D721Med (cell line): ENCODE results near the gene PMEPA1.

ENCODE experiments used
- DNase-seq: peaks from one replicate; pipeline ENCODE4 v3.0.0; 2011; ENCODE audit warnings: low spot score; ENCODE audit not compliant: insufficient read length
- FAIRE-seq: peaks from 2 replicates; lab custom pipeline; 2011; peaks lifted over from hg19 to GRCh38; lab: Jason Lieb, UNC
- CTCF ChIP-seq: IDR thresholded peaks from 2 replicates; pipeline ENCODE4 v1.5.1; 2012; ENCODE audit warnings: mild to moderate bottlenecking, control low read depth; ENCODE audit not compliant: insufficient read depth; ENCODE audit errors: missing control alignments

Gene PMEPA1

GRCh38 chr20:57654998-57655808 lies 54.6 kb downstream of the PMEPA1 start:
- TF ChIP-seq CTCF, result no peak
- DNase-seq (peak; percentile 17), FAIRE-seq (no peak)

GRCh38 chr20:57654363-57654997 lies 55.3 kb downstream of the PMEPA1 start:
- FAIRE-seq (no peak), DNase-seq (peak; percentile 84)
- peak; percentile 83 for TF ChIP-seq CTCF

- no peak for TF ChIP-seq CTCF
- peak; percentile 16 for DNase-seq
- FAIRE-seq, result no peak
Observed at GRCh38 chr20:57653910-57654309, 55.9 kb downstream of the PMEPA1 start.

- no peak for DNase-seq
- TF ChIP-seq CTCF, result no peak
- no peak for FAIRE-seq
Observed at GRCh38 chr20:57653546-57653900, 56.3 kb downstream of the PMEPA1 start.

GRCh38 chr20:57652606-57653545 lies 56.9 kb downstream of the PMEPA1 start:
- no peak for TF ChIP-seq CTCF
- no peak for FAIRE-seq

GRCh38 chr20:57651881-57652605 lies 57.8 kb downstream of the PMEPA1 start:
- TF ChIP-seq CTCF, result no peak
- FAIRE-seq (no peak), DNase-seq (no peak)

More at GRCh38 chr20:57652606-57653545, 56.9 kb downstream of the PMEPA1 start:
- DNase-seq, result no peak
